NCI-H446 (cell line): ENCODE measurements around the gene GSC2.

ENCODE experiments used
- DNase-seq, 2 experiments: peaks; one replicate each; lab custom pipeline; 2025; lab: John Stamatoyannopoulos, UW

Gene GSC2

GRCh38 chr22:19133561-19133960, 16.5 kb downstream of the GSC2 start:
- no peak for DNase-seq

- DNase-seq = no peak
These were observed 17.2 kb downstream of the GSC2 start for GRCh38 chr22:19132693-19133400.

DNA sequence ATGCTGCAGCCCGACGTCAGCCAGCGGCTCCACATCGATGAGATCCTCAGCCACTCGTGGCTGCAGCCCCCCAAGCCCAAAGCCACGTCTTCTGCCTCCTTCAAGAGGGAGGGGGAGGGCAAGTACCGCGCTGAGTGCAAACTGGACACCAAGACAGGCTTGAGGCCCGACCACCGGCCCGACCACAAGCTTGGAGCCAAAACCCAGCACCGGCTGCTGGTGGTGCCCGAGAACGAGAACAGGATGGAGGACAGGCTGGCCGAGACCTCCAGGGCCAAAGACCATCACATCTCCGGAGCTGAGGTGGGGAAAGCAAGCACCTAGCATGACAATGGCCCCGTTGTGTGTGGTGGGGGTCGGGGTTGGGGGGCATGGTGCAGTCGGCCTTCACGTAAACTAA, 17.9 kb downstream of the GSC2 start:
- DNase-seq = no peak

DNA sequence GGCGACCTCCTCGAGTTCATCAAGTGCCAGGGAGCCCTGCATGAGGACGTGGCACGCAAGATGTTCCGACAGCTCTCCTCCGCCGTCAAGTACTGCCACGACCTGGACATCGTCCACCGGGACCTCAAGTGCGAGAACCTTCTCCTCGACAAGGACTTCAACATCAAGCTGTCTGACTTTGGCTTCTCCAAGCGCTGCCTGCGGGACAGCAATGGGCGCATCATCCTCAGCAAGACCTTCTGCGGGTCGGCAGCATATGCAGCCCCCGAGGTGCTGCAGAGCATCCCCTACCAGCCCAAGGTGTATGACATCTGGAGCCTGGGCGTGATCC, 18.4 kb downstream of the GSC2 start:
- DNase-seq = no peak

DNA sequence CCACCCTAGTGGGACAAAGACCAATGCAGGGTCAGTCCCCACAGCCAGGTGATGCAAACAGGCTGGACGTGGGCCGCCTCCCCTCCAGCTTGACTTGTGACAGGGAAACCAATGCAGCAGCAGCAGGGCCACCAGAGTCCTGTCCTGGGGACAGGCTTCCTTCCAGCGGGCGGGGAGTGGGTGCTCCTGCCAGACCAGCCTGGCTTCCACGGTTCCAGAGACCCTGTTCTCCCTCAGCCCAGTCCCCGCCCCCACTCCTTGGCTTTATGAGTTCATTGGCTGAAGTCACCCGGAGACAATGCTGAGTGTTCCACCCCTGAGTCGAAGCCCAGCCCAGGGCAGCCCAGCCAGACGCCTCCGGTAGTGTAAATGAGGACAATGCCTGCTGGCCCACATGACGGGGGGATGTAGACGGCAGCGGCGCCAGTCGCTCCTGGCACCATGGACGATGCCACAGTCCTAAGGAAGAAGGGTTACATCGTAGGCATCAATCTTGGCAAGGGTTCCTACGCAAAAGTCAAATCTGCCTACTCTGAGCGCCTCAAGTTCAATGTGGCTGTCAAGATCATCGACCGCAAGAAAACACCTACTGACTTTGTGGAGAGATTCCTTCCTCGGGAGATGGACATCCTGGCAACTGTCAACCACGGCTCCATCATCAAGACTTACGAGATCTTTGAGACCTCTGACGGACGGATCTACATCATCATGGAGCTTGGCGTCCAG, 19.0 kb downstream of the GSC2 start, which contains the start of gene TSSK2:
Gene TSSK2, plus strand, starts transcription at position 350 of the 726 bp plus-strand sequence. Its CDS starts 92 bp downstream, at position 442.
- DNase-seq = no peak

- no peak for DNase-seq
These were observed 20.2 kb downstream of the GSC2 start for GRCh38 chr22:19129871-19130270.

GRCh38 chr22:19128946-19129727, 21.0 kb downstream of the GSC2 start:
- DNase-seq = no peak

DNA sequence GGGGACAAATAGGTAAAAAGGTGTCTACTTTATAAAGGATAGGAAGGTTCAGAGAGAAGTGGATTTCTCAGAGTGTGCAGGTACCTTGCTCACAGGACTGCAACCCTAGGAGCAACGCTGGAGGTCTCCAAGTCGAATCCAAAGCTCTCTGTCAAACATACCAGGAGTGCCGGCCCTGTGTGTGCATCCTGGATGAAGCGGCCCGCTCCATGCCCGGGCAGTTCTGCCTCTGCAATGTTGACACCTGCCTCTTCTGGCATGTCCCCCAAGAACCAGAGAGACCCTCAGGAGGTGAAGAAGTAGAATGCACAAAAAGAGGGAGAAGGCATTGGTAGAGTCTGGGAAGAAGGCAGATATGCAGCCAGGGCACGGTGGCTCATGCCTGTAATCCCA, 22.1 kb downstream of the GSC2 start:
- no peak for DNase-seq

GRCh38 chr22:19127329-19128008, 22.6 kb downstream of the GSC2 start:
- DNase-seq = no peak

- DNase-seq = no peak
These were observed 23.5 kb downstream of the GSC2 start for GRCh38 chr22:19126309-19127273.

DNA sequence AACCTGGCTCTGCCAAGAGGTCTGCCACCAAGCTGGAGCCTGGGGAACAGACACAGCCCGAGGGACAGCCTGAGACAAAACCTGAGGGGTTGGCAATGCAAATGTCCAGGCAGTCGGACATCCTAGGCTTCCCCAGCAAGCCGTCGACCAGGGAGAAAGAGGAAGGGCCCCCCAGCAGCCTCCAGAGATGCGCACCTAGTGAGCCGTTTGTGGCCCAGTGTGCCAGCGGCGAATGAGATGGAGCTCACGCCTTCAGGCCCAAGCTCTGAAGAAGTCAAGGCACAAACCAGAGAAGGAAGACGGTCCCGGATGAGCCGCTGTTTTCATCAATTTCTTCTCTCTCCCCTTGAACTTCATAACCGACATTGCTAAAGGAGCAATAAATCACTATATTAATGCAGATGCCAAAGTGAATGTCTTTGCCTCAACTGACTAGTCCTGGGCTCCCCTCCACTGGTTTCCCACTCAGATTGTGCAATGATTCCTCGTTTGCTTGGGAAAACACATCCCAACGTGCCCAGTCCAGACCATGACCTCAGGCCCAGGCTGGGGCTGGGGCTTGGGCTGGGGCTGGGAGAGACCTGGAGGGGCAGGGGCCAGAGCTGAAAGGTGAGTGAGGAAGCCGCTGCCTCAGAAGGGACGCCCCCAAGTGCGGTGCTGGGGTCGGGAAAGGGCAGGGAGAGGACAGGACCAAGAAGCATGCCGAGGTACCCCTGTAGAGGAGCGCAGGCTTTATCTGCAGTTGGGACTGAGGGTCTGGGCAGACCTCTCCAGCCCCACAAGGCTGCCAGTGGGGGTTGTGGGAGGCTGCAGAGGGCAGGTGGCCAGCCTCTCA, 24.4 kb downstream of the GSC2 start:
- DNase-seq = no peak

GRCh38 chr22:19125011-19125410, 25.1 kb downstream of the GSC2 start:
- no peak for DNase-seq

DNA sequence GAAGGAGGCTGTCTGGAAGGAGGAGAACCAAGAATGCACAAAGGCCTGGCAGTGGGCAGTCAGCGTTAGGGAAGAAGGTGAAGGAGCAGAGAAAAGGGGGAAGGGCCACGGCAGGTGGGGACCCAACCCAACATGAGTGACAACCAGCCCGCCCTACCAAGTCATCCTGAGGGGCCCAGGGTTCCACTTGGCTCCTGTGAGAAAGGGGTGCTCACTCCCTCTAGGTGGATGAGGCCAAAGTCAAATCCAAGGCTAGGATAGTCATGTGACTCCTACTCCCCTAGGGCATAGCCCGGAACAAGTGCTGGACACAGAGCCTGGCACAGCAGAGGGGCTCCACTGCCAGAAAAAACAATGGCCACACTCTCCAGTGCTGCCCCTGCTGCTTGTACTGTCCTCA, 25.7 kb downstream of the GSC2 start:
- no peak for DNase-seq

GRCh38 chr22:19123936-19124335, 26.2 kb downstream of the GSC2 start:
- no peak for DNase-seq

DNA sequence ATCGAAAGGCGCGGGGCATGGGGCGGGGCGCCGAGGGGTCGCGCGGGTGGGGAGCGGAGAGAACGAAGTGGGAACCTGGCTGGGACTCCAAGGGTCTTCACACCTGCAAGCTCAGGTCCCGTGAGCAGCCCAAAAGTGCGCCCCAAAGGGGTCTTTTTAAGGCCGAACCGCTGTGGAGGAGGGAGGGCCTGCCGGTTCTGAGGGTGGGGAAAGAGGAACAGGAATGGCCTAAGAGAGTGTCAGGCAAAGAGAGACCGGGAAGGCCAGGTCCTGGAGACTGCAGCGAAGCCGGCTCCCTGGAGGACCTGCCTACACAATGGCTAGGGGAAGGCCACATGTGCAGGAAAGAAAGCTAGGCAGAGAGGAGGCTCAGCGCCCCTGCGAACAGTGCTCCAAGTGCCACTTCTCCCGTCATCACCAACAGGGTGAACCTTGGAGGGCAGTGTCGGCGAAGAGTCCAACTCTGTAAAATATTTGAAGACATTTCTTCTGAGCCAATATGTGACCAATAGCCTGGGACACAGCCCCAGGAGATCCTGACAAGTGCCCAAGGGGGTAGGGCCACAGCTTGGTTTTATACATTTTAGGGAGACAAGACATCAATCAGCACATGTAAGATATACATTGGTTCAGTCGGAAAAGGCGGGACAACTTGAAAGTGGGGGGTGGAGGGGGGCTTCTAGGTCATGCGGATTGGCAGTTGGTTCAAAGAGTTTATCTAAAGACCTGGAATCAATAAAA, 27.2 kb downstream of the GSC2 start:
- DNase-seq = peak in 1 of 2 experiments; percentile 10

DNA sequence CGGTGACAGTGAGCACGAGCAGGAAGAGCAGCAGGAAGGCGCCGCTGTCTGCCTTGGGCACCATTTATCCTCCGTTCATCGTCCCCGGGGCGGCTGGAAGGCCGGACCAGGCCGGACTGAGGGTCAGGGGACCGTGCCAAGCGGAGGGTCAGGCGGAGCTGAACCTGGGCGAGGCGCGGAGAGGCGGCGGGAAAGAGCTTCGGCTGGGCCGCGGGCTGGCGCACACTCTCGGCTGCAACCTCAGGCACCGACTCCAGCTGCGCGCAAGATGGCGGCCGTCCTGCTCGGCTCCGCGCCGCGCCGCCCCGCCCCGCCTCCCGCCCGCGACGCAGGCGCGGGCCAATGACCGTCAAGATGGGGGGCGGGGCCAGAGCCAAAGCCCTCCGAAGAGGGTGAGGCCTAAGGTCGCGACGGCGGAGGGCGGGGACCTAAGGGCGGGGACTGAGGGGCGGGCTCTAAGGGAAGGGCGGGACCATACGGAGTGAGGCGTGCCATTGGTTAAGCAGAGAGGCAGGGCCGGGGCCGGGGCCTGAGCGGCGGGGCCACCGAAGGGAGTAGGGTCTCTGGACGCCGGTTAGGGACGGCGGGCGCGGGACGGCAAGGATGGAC, 27.8 kb downstream of the GSC2 start, which contains the start of gene DGCR2:
Gene DGCR2, minus strand, starts transcription at position 270 of the 609 bp plus-strand sequence. Its CDS starts 206 bp downstream, at position 64.
- DNase-seq = peak; percentile 97 to 98

- no peak for DNase-seq
These were observed 28.4 kb downstream of the GSC2 start for GRCh38 chr22:19121631-19122142.

GRCh38 chr22:19120829-19121630, 29.1 kb downstream of the GSC2 start:
- no peak for DNase-seq
